K562 (cell line): ENCODE measurements around the gene KCNT1. TPM values are rescaled to one million over a fixed set of nuclear protein-coding genes. Genes with fewer than 3 reads are reported as not detected.
A peak's percentile ranks its signal among the peaks of the same experiment; 100 is the strongest.

Experiments
- ATAC-seq: fragments of 200-7000 bp; cut with Tn5 transposase; 3 replicates; pipeline ENCODE4 v1.9.1; 2020; ENCODE audit warnings: moderate library complexity
- BruUV-seq: library from RNA; stranded (reverse); fragments of 400-500 nt; replicated peaks from 2 replicates; lab custom pipeline; 2021; lab: Mats Ljungman, UMichigan
- CTCF ChIA-PET: fragments of 300-600 bp; formaldehyde crosslinking; extraction: SDS; loops from one replicate; lab custom pipeline; 2021; ENCODE audit warnings: low intra/inter-chr PET ratio; lab: Yijun Ruan, JAX
- POLR2A ChIA-PET: fragments of 300-600, 350-650 bp; sonication (Branson Sonifier 250); formaldehyde crosslinking; extraction: SDS; loops from one replicate; lab custom pipeline; 2021; ENCODE audit warnings: antibody characterized with exemption, inconsistent platforms; lab: Yijun Ruan, JAX
- DNase-seq, 4 experiments: peaks; one replicate each; pipeline versions ENCODE4 v3.0.0 to v3.0.0-alpha.2; 2011 to 2018; ENCODE audit warnings: low spot score in 3 of 4, mixed read lengths in 3 of 4; ENCODE audit errors: extremely low read depth in 1 of 4
- FAIRE-seq: peaks from 2 replicates; lab custom pipeline; 2011; peaks lifted over from hg19 to GRCh38; lab: Jason Lieb, UNC
- H2AFZ ChIP-seq: 2 replicates; pipeline ENCODE4 v1.6.0; 2011; ENCODE audit warnings: low read depth, low read length, control low read depth, inconsistent platforms
- H3K27ac ChIP-seq: fragments of 200-600 bp; 3 replicates; pipeline ENCODE4 v1.8.0; 2011; ENCODE audit warnings: low read depth, mild to moderate bottlenecking, control low read depth, inconsistent platforms, low read length, moderate library complexity, mixed read lengths; ENCODE audit errors: extremely low read depth
- H3K27me3 ChIP-seq, 2 experiments: fragments of 300-600 bp in 1 of 2; 2 replicates in 1 of 2; 3 replicates in 1 of 2; pipeline versions ENCODE4 v1.6.0 to v1.8.0; 2011; ENCODE audit warnings: inconsistent platforms in 2 of 2, low read length in 2 of 2, mild to moderate bottlenecking in 1 of 2, mixed read lengths in 1 of 2, moderate library complexity in 1 of 2; ENCODE audit not compliant: control insufficient read depth in 2 of 2, insufficient read depth in 2 of 2
- H3K36me3 ChIP-seq: fragments of 300-600 bp; 3 replicates; pipeline ENCODE4 v1.8.0; 2011; ENCODE audit warnings: mild to moderate bottlenecking, low read length, inconsistent platforms; ENCODE audit not compliant: control insufficient read depth, insufficient read depth
- H3K4me1 ChIP-seq, 2 experiments: fragments of 200-600 bp in 1 of 2; replicated peaks in 1 of 2; 2 replicates in 1 of 2; 3 replicates in 1 of 2; pipeline versions ENCODE4 v1.5.1 to v1.8.0; 2011; ENCODE audit warnings: inconsistent platforms in 2 of 2, low read length in 2 of 2, mild to moderate bottlenecking in 1 of 2, mixed read lengths in 1 of 2, moderate library complexity in 1 of 2; ENCODE audit not compliant: control insufficient read depth in 2 of 2, insufficient read depth in 2 of 2
- H3K4me2 ChIP-seq: 2 replicates; pipeline ENCODE4 v1.6.1; 2011; ENCODE audit warnings: low read length, control low read depth, inconsistent platforms, mixed read lengths; ENCODE audit not compliant: insufficient read depth
- H3K4me3 ChIP-seq: fragments of 200-600 bp; sonication (generic), shearing (Covaris generic); 2 replicates; pipeline ENCODE4 v1.5.1; 2016; ENCODE audit warnings: control low read depth, inconsistent platforms
- H3K79me2 ChIP-seq: fragments of 200-600 bp; 3 replicates; pipeline ENCODE4 v1.8.0; 2011; ENCODE audit warnings: low read length, inconsistent platforms; ENCODE audit not compliant: control insufficient read depth, insufficient read depth
- H3K9ac ChIP-seq, 2 experiments: 2 replicates each; pipeline versions ENCODE4 v1.6.0 to v1.6.1; 2011; ENCODE audit warnings: low read depth in 2 of 2, low read length in 2 of 2, control low read depth in 1 of 2, inconsistent platforms in 1 of 2, mild to moderate bottlenecking in 1 of 2, mixed read lengths in 1 of 2; ENCODE audit not compliant: insufficient read depth in 1 of 2
- H3K9me1 ChIP-seq: one replicate; pipeline ENCODE4 v1.6.0; 2011; ENCODE audit warnings: inconsistent platforms, mild to moderate bottlenecking, low read length, moderate library complexity; ENCODE audit not compliant: control insufficient read depth, insufficient read depth
- H3K9me3 ChIP-seq: replicated peaks from 2 replicates; pipeline ENCODE4 v1.5.1; 2011; ENCODE audit warnings: low read depth, low read length, inconsistent platforms; ENCODE audit not compliant: control insufficient read depth, insufficient read depth
- H4K20me1 ChIP-seq: replicated peaks from 2 replicates; pipeline ENCODE4 v1.6.1; 2011; ENCODE audit warnings: low read length, inconsistent platforms, mixed read lengths; ENCODE audit not compliant: control insufficient read depth, insufficient read depth
- CCAR2 ChIP-seq: fragments of 200-400 bp; formaldehyde crosslinking; IDR thresholded peaks from 2 replicates; pipeline ENCODE4 v1.6.1; 2017; ENCODE audit warnings: mild to moderate bottlenecking, low read depth, low read length
- GMEB1 ChIP-seq: fragments of 250-450 bp; sonication (Bioruptor Pico); IDR thresholded peaks from 2 replicates; pipeline ENCODE4 v1.4.0; 2020; ENCODE audit warnings: mild to moderate bottlenecking
- GTF2E2 ChIP-seq: fragments of 200-800 bp; sonication (Bioruptor generic); IDR thresholded peaks from 2 replicates; pipeline ENCODE4 v1.6.1; 2016; ENCODE audit warnings: missing genetic modification characterization, missing compliant biosample characterization
- NCOR1 ChIP-seq: fragments of 450-650 bp; IDR thresholded peaks from 2 replicates; pipeline ENCODE4 v1.6.1; 2016; ENCODE audit warnings: mild to moderate bottlenecking, moderate library complexity
- ZBTB8A ChIP-seq: fragments of 450-650 bp; IDR thresholded peaks from 2 replicates; pipeline ENCODE4 v1.6.1; 2018; ENCODE audit warnings: mild to moderate bottlenecking, moderate library complexity; ENCODE audit not compliant: partially characterized antibody
- ZFP30 ChIP-seq: fragments of 250-450 bp; sonication (Bioruptor Pico); IDR thresholded peaks from 2 replicates; pipeline ENCODE4 v1.8.0; 2022; ENCODE audit warnings: moderate library complexity, mild to moderate bottlenecking, inconsistent platforms, borderline replicate concordance
- ZKSCAN1 ChIP-seq: fragments of 150-350 bp; IDR thresholded peaks from 2 replicates; pipeline ENCODE4 v1.6.1; 2016; ENCODE audit warnings: low read depth, low read length
- WGBS: fragments of 100-300 bp; shearing (Covaris generic); methylation state at CpG from one replicate; pipeline ENCODE4 v1.1.6; 2016; ENCODE audit warnings: low coverage, mixed read lengths; ENCODE audit not compliant: insufficient coverage; ENCODE audit errors: missing lambda C conversion rate; 5-methylcytosine and 5-hydroxymethylcytosine counted together
- in situ Hi-C: fragments of 300-500 bp; cut with MboI; formaldehyde crosslinking; loops from 4 replicates; pipeline ENCODE4 v1.15.0; 2018; ENCODE audit warnings: inconsistent platforms, mixed read lengths
- intact Hi-C: fragments of 100-400 bp; cut with micrococcal nuclease; formaldehyde crosslinking; loops from 2 replicates; pipeline ENCODE4 v1.14.2; 2022
- polyA plus RNA-seq, 8 experiments: library from polyadenylated mRNA; depleted of rRNA in 4 of 8; stranded (reverse) in 5 of 8; unstranded in 3 of 8; fragments of >200 nt; fragmentation: Nextera tagmentation in 2 of 8; fragmentation: Illumina TruSeq in 1 of 8; extraction: Ambion mirVana in 2 of 8; extraction: Trizol in 1 of 8; gene quantifications; 2 replicates each; pipeline versions ENCODE4 v1.2.1 to v1.2.3, GENCODE V29; 2011 to 2014; ENCODE audit warnings: inconsistent platforms in 1 of 8, missing spikeins in 1 of 8
- total RNA-seq, 7 experiments: library from RNA; depleted of rRNA in 6 of 7; stranded (reverse); fragments of >200 nt in 6 of 7; fragmentation: Illumina TruSeq in 2 of 7; extraction: Trizol in 2 of 7; gene quantifications; 2 replicates each; pipeline versions ENCODE4 v1.2.1 to v1.2.3, GENCODE V29; 2011 to 2021; ENCODE audit warnings: low replicate concordance in 1 of 7

Gene KCNT1
- total and polyA plus RNA-seq, 9 of the 15 experiments (the other 6 are each of a cell fraction or from before 2014, with no cell fraction given), result 0.05 TPM; not detected in 8

- TF ChIP-seq CCAR2 (no peak), GTF2E2 (no peak), ZBTB8A (no peak), GMEB1 (CRISPR knock-in tag) (no peak), ZKSCAN1 (no peak)
- TF ChIP-seq, all 486 proteins: peak for 0
Measured at GRCh38 chr9:135687216-135687615, 14.8 kb upstream of the KCNT1 start (continued).

- POLR2A ChIA-PET, result no interaction called here
- no peaks in the 10 kb centered on the region for H3K36me3 ChIP-seq
- H3K27ac ChIP-seq, result no peak overlapping the region
- TF ChIP-seq ZFP30 (CRISPR knock-in tag) (no peak), NCOR1 (no peak)
- H3K4me2 ChIP-seq, result no peak overlapping the region
- no peaks in the 10 kb centered on the region; the same call in none of the 2 replicates for H4K20me1 ChIP-seq
- no peaks in the 10 kb centered on the region for H3K79me2 ChIP-seq
- peaks cover 25 to 84% of the 10 kb centered on the region in 2 experiments; a peak in 4 of 5 replicates for H3K27me3 ChIP-seq
- BruUV-seq, result no TSS peak
- H2AFZ ChIP-seq, result no peak overlapping the region
- CTCF ChIA-PET, result no interaction called here
- no peak for FAIRE-seq
- ATAC-seq, result no peak
- WGBS, result 2% methylated on average over 10 of the region's 10 CpGs
- intact Hi-C loops, result loop anchor here (10.0 kb wide), 1 partner anchor 84 kb away; no protein-coding TSS in a partner anchor
- no peaks in the 10 kb centered on the region for H3K9me1 ChIP-seq
- no peak overlapping the region for H3K4me3 ChIP-seq
- no peak for DNase-seq
- no peaks in the 10 kb centered on the region; the same call in 1 of the 2 replicates for H3K9me3 ChIP-seq
- in situ Hi-C loops, result no loop called here
- H3K9ac ChIP-seq, result 0 out of 4 replicates have a peak overlapping the region, but pooled peaks of 1 of the 2 experiments have one; percentile 35
- H3K4me1 ChIP-seq, result peaks cover 0 to 23% of the 10 kb centered on the region in 2 experiments; a peak in 1 of 5 replicates
Measured at GRCh38 chr9:135689011-135689410, 13.0 kb upstream of the KCNT1 start.
